H9 (cell line): ENCODE measurements around the gene NCBP1. TPM values are rescaled to one million over a fixed set of nuclear protein-coding genes. Genes with fewer than 3 reads are reported as not detected.

ENCODE experiments used
- DNase-seq: peaks from one replicate; pipeline ENCODE4 v3.0.0-alpha.2; 2017
- H2AFZ ChIP-seq: one replicate; pipeline ENCODE4 v1.6.1; 2013; ENCODE audit warnings: mild to moderate bottlenecking, low read length, control low read depth, moderate library complexity
- H2AK5ac ChIP-seq: 2 replicates; pipeline ENCODE4 v1.6.1; 2013; ENCODE audit warnings: low read length, control low read depth, mixed read lengths; ENCODE audit not compliant: insufficient read length
- H2BK120ac ChIP-seq: one replicate; pipeline ENCODE4 v1.6.1; 2013; ENCODE audit warnings: low read depth, mild to moderate bottlenecking, low read length, control low read depth, inconsistent platforms; ENCODE audit not compliant: poor library complexity, severe bottlenecking
- H2BK12ac ChIP-seq: 2 replicates; pipeline ENCODE4 v1.6.1; 2013; ENCODE audit warnings: low read length, control low read depth, mixed read lengths, low read depth; ENCODE audit not compliant: insufficient read length
- H2BK15ac ChIP-seq: 2 replicates; pipeline ENCODE4 v1.6.1; 2013; ENCODE audit warnings: low read depth, low read length, control low read depth
- H2BK20ac ChIP-seq: one replicate; pipeline ENCODE4 v1.6.1; 2013; ENCODE audit warnings: low read depth, mild to moderate bottlenecking, low read length, control low read depth, inconsistent platforms; ENCODE audit not compliant: poor library complexity, severe bottlenecking
- H2BK5ac ChIP-seq: 2 replicates; pipeline ENCODE4 v1.6.1; 2013; ENCODE audit warnings: low read length, control low read depth, mixed read lengths; ENCODE audit not compliant: insufficient read length
- H3K14ac ChIP-seq: 2 replicates; pipeline ENCODE4 v1.6.1; 2013; ENCODE audit warnings: low read length, control low read depth; ENCODE audit not compliant: insufficient read depth
- H3K18ac ChIP-seq: 2 replicates; pipeline ENCODE4 v1.6.1; 2013; ENCODE audit warnings: low read depth, mild to moderate bottlenecking, mixed read lengths, low read length, control low read depth; ENCODE audit not compliant: insufficient read length
- H3K23ac ChIP-seq: 2 replicates; pipeline ENCODE4 v1.6.1; 2013; ENCODE audit warnings: low read length, control low read depth, mixed read lengths, low read depth; ENCODE audit not compliant: insufficient read length
- H3K23me2 ChIP-seq: 2 replicates; pipeline ENCODE4 v1.6.1; 2013; ENCODE audit warnings: low read depth, mild to moderate bottlenecking, mixed read lengths, low read length, control low read depth; ENCODE audit not compliant: insufficient read length, poor library complexity, severe bottlenecking
- H3K27ac ChIP-seq: 2 replicates; pipeline ENCODE4 v1.5.1; 2013; ENCODE audit warnings: low read length, control low read depth, mixed read lengths, low read depth; ENCODE audit not compliant: insufficient read length
- H3K27me3 ChIP-seq: 2 replicates; pipeline ENCODE4 v1.6.1; 2013; ENCODE audit warnings: low read length, control low read depth, inconsistent platforms; ENCODE audit not compliant: insufficient read depth
- H3K4ac ChIP-seq: 2 replicates; pipeline ENCODE4 v1.6.1; 2013; ENCODE audit warnings: low read depth, mild to moderate bottlenecking, control low read depth, inconsistent platforms, low read length, moderate library complexity
- H3K4me1 ChIP-seq: 2 replicates; pipeline ENCODE4 v1.6.1; 2013; ENCODE audit warnings: low read length, control low read depth, inconsistent platforms; ENCODE audit not compliant: insufficient read depth
- H3K4me2 ChIP-seq: 2 replicates; pipeline ENCODE4 v1.6.1; 2013; ENCODE audit warnings: low read length, control low read depth, mixed read lengths; ENCODE audit not compliant: insufficient read length, insufficient read depth
- H3K56ac ChIP-seq: 2 replicates; pipeline ENCODE4 v1.6.1; 2013; ENCODE audit warnings: low read depth, mild to moderate bottlenecking, mixed read lengths, low read length, control low read depth; ENCODE audit not compliant: insufficient read length
- H3K79me1 ChIP-seq: 2 replicates; pipeline ENCODE4 v1.6.1; 2013; ENCODE audit warnings: low read depth, mild to moderate bottlenecking, moderate library complexity, low read length, control low read depth, inconsistent platforms; ENCODE audit not compliant: insufficient read depth, poor library complexity, severe bottlenecking
- H3K79me2 ChIP-seq: 2 replicates; pipeline ENCODE4 v1.6.1; 2013; ENCODE audit warnings: low read length, control low read depth, inconsistent platforms; ENCODE audit not compliant: insufficient read depth
- H3K9ac ChIP-seq: 2 replicates; pipeline ENCODE4 v1.6.1; 2013; ENCODE audit warnings: low read length, control low read depth, mixed read lengths; ENCODE audit not compliant: insufficient read length; ENCODE audit errors: extremely low read depth
- H3K9me3 ChIP-seq: one replicate; pipeline ENCODE4 v1.6.1; 2013; ENCODE audit warnings: low read depth, low read length, inconsistent platforms; ENCODE audit not compliant: control insufficient read depth
- H3T11ph ChIP-seq: one replicate; pipeline ENCODE4 v1.6.1; 2013; ENCODE audit warnings: mild to moderate bottlenecking, low read length, control low read depth, inconsistent platforms
- H4K20me1 ChIP-seq: one replicate; pipeline ENCODE4 v1.6.1; 2013; ENCODE audit not compliant: control insufficient read depth, insufficient read length, insufficient read depth
- H4K5ac ChIP-seq: 2 replicates; pipeline ENCODE4 v1.6.1; 2013; ENCODE audit warnings: low read depth, mild to moderate bottlenecking, mixed read lengths, low read length, control low read depth; ENCODE audit not compliant: insufficient read length
- H4K8ac ChIP-seq: replicated peaks from 2 replicates; pipeline ENCODE4 v1.6.1; 2013; ENCODE audit warnings: low read length, control low read depth, mixed read lengths, low read depth; ENCODE audit not compliant: insufficient read length
- H4K91ac ChIP-seq: 2 replicates; pipeline ENCODE4 v1.6.1; 2013; ENCODE audit warnings: low read depth, mild to moderate bottlenecking, moderate library complexity, mixed read lengths, low read length, control low read depth; ENCODE audit not compliant: insufficient read length
- H3K27ac Mint-ChIP-seq, 3 experiments: 2 replicates in 2 of 3; 3 replicates in 1 of 3; pipeline ENCODE4 v1.8.0; 2020 to 2021; ENCODE audit warnings: mixed read lengths in 3 of 3, mild to moderate bottlenecking in 1 of 3, moderate library complexity in 1 of 3
- H3K27me3 Mint-ChIP-seq: 2 replicates; pipeline ENCODE4 v1.8.0; 2021; ENCODE audit warnings: low read depth, mild to moderate bottlenecking, moderate library complexity, mixed read lengths
- H3K36me3 Mint-ChIP-seq, 3 experiments: 2 replicates in 2 of 3; 3 replicates in 1 of 3; pipeline ENCODE4 v1.8.0; 2020 to 2021; ENCODE audit warnings: low read depth in 3 of 3, mixed read lengths in 3 of 3; ENCODE audit not compliant: insufficient read depth in 1 of 3
- H3K4me1 Mint-ChIP-seq, 2 experiments: 2 replicates each; pipeline ENCODE4 v1.8.0; 2020; ENCODE audit warnings: mixed read lengths in 2 of 2
- H3K4me3 Mint-ChIP-seq, 2 experiments: 2 replicates in 1 of 2; 3 replicates in 1 of 2; pipeline ENCODE4 v1.8.0; 2020 to 2021; ENCODE audit warnings: mild to moderate bottlenecking in 2 of 2, mixed read lengths in 2 of 2, moderate library complexity in 1 of 2
- H3K9me3 Mint-ChIP-seq, 2 experiments: 2 replicates in 1 of 2; 3 replicates in 1 of 2; pipeline ENCODE4 v1.8.0; 2020; ENCODE audit warnings: mild to moderate bottlenecking in 2 of 2, mixed read lengths in 2 of 2, moderate library complexity in 1 of 2
- WGBS: extraction: QIAGEN DNeasy Blood & Tissue Kit; methylation state at CpG from one replicate; pipeline ENCODE4 v1.1.7; 2013; ENCODE audit warnings: missing lambda C conversion rate, low lambda C conversion rate, mixed read lengths; ENCODE audit not compliant: insufficient read length; ENCODE audit errors: extremely low coverage; 5-methylcytosine and 5-hydroxymethylcytosine counted together
- total RNA-seq: library from RNA; stranded (reverse); gene quantifications from 2 replicates; pipeline ENCODE4 v1.2.1, GENCODE V29; 2021
- TF ChIP-seq, protein P1 (sequence below): fragments of 200-600 bp; sonication (generic); conservative IDR thresholded peaks from 3 replicates; pipeline ENCODE4 v1.8.0; 2021; ENCODE audit warnings: antibody characterized with exemption, mild to moderate bottlenecking

NCBP1 gene
- total RNA-seq, 1 experiment from 2014 or later = 55.7 TPM

DNA sequence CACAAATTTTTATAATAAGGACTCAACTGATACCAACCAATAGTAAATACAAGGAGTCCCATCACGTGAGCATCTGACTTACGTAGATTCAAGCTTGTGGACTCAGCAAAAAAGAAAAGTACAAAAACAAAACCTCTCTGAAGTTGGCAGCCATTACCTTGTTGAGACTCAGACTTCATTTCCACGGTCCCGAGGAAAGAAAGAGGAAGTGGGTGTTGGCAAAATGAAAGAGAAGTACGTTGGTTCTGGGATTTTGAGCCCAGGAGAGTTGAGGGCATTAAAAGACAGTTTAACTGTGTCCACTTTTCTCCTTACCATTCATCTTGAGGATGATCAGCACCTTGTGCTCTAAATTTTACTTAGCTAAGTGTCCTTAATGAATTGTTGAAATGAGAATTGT, 26.7 kb downstream of the NCBP1 start:
- Mint-ChIP-seq H3K27me3 (no peaks in the 10 kb centered on the region), H3K9me3 (no peaks in the 10 kb centered on the region), H3K4me3 (no peak overlapping the region), H3K36me3 (peaks cover 39 to 94% (median 86%) of the 10 kb centered on the region in 3 experiments; a peak in 6 of 7 replicates), H3K4me1 (no peaks in the 10 kb centered on the region), H3K27ac (no peak overlapping the region)
- Histone ChIP-seq H4K20me1 (no peaks in the 10 kb centered on the region), H4K8ac (no peak overlapping the region), H3K14ac (no peak overlapping the region), H3K56ac (no peak overlapping the region), H2BK12ac (no peak overlapping the region), H3T11ph (no peak overlapping the region), H2BK5ac (no peak overlapping the region), H3K27ac (no peak overlapping the region), H3K27me3 (no peaks in the 10 kb centered on the region), H3K9me3 (no peaks in the 10 kb centered on the region), H3K4ac (no peak overlapping the region), H3K4me1 (no peaks in the 10 kb centered on the region), H3K79me1 (no peaks in the 10 kb centered on the region), H2BK120ac (no peak overlapping the region), H3K23me2 (no peaks in the 10 kb centered on the region), H2AFZ (no peak overlapping the region), H4K91ac (no peak overlapping the region), H3K23ac (no peak overlapping the region), H2BK15ac (no peak overlapping the region), H3K18ac (no peak overlapping the region), H3K79me2 (no peaks in the 10 kb centered on the region), H3K4me2 (no peak overlapping the region), H3K9ac (no peak overlapping the region), H2BK20ac (no peak overlapping the region), H4K5ac (no peak overlapping the region), H2AK5ac (no peak overlapping the region)
- no CpG with 5 or more reads among the region's 5 CpGs for WGBS
- TF ChIP-seq, protein P1, sequence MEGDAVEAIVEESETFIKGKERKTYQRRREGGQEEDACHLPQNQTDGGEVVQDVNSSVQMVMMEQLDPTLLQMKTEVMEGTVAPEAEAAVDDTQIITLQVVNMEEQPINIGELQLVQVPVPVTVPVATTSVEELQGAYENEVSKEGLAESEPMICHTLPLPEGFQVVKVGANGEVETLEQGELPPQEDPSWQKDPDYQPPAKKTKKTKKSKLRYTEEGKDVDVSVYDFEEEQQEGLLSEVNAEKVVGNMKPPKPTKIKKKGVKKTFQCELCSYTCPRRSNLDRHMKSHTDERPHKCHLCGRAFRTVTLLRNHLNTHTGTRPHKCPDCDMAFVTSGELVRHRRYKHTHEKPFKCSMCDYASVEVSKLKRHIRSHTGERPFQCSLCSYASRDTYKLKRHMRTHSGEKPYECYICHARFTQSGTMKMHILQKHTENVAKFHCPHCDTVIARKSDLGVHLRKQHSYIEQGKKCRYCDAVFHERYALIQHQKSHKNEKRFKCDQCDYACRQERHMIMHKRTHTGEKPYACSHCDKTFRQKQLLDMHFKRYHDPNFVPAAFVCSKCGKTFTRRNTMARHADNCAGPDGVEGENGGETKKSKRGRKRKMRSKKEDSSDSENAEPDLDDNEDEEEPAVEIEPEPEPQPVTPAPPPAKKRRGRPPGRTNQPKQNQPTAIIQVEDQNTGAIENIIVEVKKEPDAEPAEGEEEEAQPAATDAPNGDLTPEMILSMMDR = no peak
- DNase-seq = no peak
